ENCODE results near the gene SDCCAG8.

Gene SDCCAG8

DNA sequence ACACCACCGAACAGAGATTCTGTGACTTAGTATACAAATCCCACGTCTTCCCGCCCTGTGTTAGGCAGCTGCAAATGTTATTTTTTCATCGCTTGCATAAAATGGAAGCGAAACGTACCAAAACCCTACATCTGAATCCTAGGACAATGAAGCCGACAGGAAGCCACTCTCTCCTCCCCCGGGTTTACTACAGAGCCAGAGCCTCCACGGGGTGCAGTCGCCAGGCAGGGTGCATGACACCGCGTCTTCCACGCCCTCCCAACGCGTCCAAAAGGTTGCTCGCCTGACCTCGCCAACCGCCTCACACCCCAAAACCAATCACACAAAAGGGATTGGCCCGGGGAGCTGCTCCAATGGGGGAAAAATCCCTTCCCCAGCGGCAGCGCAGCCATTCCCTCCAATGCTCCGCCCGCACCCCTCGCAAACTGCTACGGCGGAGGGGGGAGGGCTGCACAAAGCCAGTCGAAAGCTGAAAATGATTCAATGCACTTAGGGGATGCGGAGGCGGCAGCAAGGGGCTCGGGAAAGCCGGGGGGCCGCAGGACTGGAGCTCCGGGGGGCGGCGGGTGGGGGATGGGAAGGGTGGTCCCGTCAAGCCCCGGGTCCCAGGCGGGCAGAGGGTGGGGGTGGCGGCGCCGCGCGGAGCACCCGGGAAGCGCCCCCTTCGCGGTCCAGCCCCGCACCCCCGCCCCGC, 1.5 kb upstream of the SDCCAG8 start:
- DNase-seq (ENCODE audit: low read depth), result peak; percentile 42

DNA sequence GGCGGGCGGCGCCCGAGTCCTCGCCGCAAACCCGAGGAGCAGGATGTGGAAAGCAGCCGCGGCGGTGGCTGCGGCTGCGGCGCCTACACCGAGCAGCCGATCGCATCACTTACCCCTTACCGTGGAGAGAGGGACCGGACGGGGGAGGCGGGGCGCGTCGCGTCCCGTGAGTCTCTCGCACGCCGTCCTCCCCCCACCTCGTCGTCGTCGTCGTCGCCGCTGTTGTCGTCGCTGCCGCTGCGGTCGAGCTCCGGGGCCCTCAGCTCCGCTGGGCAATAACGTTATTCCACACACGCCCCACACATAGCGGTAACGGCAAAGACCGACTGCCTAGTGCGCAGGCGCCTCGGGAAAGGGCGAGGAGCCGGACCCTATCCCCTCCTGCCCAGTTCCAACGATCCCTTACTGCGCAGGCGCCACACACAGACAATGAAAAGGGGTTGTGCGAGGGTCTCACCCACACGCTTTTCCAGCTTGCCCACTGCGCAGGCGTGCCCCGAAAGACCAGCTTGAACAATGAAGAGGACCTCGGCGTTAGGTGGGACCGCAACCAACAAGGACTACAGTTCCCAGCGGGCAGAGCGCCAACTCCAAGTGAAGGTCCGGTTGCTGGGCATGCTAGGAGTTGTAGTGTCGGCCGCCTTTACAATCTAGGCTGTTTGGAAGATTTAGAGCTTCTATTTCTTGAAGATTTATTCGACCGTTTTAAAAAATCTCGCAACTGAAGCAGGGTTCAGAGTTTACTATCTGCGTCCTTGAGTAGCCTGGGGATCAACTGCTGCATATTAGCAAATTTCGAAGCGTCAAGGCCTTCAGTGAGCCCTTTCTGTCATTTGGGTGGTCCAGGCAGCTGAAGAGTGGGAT, 682 bp upstream of the SDCCAG8 start, which contains the start of gene CEP170:
Gene CEP170 (minus strand): TSS at position 355 of the 864 bp plus-strand sequence. CDS start 30,001 bp downstream, outside the sequence.
- peak; percentile 81 for DNase-seq (ENCODE audit: low read depth)

DNA sequence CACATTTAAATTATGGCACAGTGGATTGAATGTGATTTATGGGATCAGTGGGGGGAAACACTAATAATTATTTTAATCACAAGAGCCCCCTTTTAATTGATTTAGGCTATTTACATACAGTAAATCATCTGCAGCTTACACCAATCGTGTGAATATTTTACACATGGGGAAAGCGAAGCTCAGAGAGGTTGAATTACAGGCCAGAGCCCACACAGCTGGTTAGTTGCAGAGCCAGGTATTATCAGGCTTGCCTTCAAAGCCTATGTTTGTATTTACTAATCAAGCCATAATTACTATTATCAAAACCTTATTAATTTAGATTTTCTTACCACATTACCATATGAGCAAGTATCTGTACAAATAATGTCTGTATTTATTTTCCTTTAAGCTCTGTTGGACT, 749 bp downstream of the SDCCAG8 start:
- no peak for DNase-seq (ENCODE audit: low read depth)

DNA sequence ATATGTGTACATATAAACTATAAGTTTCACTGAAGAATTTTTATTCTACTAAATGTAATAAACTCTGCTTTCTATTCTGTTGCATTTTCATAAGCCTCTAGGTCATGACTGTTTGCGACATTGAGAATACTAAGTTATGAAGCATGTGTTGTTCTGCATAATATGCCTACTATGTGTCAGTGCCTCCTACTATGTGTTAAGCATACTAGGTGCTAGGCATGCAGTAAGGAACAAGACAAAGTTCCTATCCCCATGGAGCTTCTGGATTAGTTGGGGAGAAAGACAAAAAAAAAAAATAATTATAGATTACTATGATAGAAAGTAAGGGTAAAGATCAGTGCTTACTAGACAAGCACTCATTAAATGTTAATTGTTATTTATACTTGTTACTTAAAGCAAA, 1.3 kb downstream of the SDCCAG8 start:
- DNase-seq (ENCODE audit: low read depth), result no peak

DNA sequence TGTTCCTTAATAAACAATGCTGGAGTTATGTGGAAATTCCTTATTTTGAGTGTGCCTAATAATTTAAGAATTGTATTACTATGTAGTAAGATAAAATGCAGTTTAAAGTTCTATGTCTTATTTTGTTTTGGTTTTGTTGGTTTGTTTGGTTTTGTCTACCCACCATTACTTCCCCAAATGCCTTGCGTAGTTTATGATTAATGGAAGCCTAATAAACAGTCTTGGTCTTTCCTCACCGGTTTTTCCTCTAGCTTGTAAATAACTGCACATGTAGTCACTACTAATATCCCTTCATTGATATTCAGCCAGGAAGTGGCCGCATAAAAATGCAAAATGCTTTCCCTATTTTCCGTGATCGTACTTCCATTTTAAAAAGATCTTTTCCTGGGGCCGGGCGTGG, 2.9 kb downstream of the SDCCAG8 start:
- DNase-seq (ENCODE audit: low read depth), result no peak

DNA sequence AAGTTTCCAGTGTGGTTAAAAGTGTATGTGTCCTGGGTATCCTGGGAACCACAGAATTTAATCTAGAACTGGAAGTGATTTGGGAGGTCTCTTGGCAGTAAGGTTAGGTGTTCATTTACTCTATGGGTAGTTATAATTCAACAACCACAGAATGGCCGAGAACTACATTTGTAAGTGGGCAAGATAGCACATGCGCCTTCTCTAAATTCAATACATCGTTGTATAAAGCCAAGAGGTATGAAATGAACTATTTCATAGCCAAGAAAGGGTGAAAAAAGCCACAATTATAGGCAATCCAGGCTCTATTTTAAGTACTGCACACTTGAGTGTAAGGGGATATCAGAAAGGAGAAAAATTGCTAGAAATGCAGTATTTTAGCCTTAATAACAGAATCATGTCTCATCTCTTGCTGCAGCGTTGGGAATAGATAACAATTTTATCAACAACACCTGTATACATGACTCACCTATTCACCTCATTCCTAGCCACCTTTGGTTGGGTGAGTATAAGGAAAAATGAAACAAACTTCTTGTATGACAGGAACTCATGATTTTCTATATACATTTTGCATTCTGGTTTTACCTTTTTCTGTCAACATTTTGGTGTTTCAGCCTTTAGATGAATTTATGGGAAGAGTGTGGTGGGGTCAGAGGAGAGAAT, 4.5 kb downstream of the SDCCAG8 start:
- no peak for DNase-seq (ENCODE audit: low read depth)

DNA sequence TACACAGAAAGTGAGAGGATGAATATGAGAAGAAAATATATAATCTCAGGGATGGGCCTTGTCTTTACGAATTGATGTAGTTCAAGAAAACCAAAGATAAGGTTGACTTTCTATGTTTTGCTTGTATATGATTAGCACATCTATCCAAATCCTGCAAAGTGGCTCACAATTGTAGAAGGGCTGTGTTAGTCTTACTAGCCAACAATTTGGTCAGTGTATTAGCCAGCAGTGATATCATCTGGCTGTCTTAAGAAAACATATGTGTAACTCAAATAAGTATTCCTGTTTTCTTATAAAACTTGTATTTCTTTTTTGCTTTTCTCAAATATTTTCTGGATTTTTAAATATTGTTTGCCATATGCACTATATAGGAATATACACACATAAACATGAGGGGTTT, 5.5 kb downstream of the SDCCAG8 start:
- no peak for DNase-seq (ENCODE audit: low read depth)

DNA sequence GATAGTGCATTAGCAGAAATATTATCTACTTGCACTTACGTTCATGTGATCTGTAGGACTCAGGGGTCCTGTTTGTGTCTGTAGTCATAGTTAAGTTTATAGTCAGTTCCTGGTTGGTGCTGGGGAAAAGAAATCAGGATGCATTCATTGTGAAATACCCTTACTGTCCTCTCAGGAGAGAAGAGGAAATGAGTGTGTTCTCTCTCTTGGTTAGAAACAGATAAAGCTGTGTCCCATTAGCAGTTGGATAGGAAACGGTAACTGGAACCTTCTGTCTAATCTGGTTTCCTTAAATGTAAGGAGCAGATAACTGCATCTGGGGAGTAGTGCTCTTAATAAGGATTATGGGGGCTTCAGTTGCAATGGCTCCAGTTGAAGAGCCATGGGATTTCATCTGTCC, 8.9 kb downstream of the SDCCAG8 start:
- no peak for DNase-seq (ENCODE audit: low read depth)

DNA sequence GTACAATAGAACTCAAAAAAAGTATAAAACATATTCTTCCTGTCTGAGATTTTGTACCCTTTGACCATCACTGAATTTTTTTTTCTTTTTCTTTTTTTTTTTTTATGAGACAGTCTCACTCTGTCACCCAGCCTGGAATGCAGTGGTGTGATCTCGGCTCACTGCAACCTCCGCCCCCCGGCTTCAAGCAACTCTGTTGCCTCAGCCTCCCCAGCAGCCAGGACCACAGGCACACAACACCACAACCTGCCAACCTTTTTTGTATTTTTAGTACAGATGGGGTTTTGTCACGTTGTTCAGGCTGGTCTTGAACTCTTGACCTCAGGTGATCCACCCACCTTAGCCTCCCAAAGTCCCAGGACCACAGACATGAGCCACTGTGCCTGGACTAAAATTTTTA, 10.4 kb downstream of the SDCCAG8 start:
- no peak for DNase-seq (ENCODE audit: low read depth)

DNA sequence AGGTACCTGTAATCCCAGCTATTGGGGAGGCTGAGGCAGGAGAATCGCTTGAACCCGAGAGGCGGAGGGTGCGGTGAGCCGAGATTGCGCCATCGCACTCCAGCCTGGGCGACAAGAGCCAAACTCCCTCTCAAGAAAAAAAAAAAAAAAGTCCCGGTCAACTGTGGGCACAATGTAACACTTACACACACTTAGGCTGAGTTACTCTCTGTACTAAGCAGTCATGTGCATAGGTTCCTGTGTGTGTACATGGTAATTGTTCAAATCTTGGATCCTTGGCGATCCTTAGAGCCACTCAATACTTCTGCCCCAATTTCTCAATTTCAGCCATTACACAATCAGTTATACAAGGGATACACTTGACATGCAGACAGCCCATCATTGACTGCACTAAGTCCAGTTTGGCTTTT, 11.6 kb downstream of the SDCCAG8 start:
- no peak for DNase-seq (ENCODE audit: low read depth)

DNA sequence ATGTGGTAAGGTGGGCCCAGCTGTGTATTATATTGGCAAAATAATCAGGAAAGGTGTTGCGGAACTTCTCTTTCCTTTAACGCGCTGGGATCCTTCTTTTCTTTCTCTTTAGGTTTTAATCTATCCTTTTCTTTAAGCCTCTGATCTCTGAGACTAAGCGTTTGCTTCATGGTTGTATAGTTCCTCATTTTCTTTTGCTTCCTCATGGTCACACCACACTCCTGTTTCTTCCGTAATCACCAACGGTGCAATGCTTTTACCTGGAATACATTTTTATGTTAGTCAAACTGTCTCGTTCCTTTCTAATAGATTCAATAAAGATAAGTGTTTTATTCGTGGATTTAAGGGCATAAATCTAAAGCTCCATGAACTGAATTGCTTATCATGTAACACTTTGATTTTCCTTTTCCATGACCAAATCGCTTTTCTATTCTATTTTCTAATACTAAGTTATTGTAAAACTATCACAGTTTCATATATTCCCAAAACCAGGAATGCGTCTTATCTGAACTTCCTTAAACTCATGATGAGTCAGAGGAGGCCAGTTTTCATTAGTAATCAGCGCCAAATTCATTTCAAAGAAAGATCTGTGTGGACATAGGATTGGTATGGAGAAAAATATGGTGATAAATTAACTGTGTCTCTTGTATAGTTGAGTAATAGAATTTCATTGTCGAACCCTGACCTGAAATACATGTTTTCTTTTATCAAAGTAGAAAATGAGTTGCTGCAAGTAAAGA, 12.2 kb downstream of the SDCCAG8 start:
- DNase-seq (ENCODE audit: low read depth), result no peak

DNA sequence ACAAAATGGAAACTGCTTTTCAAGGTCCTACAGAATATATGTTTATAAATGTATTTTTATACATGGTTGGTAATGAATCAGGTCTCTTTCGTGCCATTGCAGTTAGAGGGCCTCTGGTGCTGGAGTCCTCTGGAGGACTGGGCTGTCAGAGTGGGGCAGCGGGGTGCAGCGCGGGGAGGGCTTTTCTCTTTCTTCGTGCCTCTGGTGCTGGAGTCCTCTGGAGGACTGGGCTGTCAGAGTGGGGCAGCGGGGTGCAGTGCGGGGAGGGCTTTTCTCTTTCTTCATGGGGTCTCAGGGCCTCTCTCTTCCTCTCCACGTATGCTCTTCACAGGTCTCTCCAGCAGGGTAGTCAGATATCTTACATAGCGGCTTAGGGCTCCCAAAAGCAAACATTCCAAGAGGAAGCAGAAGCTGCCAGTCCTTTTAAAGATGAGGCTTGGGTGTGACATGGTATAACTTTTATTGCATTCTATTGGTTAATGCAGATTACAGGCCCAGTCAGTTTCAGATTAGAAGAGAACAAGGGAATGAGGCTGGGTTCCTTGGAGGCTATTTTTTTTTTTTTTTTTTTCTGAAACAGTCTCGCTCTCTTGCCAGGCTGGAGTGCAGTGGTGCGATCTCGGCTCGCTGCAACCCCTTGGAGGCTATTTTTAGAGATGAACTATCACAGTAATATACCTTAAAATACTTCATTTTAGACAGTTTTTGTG, 13.1 kb downstream of the SDCCAG8 start:
- no peak for DNase-seq (ENCODE audit: low read depth)

DNA sequence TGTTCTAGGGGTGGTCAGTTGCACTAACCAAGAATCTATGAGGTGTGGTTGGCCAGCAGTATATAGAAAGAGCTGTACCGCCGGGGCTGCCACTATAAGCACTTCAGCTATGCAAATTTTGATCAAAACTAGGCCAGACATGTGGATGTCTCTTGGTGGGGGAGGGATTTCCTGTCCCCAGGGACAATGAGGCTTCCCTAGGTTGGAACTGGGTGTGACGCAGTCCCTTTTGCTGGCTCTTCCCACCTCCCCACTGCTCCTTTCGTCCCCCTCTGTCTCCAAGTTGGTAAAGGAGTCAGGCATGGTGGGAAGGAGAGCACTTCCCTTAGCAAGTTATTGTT, 13.6 kb downstream of the SDCCAG8 start:
- no peak for DNase-seq (ENCODE audit: low read depth)

DNA sequence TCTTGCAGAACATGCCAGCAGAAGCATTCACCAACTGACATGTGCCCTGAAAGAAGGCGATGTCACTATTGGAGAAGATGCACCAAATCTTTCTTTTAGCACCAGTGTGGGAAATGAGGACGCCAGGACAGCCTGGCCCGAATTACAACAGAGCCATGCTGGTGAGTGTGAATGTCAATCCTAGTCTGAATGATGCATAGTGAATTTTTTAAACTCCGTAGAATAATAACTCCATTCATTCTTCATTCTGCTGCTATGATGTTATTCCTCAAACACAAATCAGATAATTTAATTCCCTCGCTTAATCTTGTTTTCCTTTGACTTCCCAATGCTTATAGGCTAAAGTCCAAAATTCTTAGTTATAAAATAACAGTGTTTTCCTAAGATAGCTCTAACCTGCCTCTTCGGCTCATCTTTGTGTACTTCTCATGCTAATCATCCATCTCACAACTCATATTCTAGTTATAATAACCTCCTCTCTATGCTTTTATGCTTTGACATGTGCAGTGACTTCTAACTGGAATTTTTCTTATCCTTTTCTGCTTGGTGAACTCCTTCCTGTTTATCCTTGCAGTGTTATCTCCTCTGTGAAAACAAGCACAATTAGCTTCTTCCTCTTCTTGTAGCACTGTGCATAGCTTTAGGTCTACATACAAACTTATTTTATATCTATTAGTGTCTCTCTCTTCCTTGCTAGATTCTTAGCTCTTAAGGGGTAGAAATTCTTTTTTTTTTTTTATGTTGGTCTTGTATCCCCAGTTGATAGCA, 14.4 kb downstream of the SDCCAG8 start:
- DNase-seq (ENCODE audit: low read depth), result no peak

DNA sequence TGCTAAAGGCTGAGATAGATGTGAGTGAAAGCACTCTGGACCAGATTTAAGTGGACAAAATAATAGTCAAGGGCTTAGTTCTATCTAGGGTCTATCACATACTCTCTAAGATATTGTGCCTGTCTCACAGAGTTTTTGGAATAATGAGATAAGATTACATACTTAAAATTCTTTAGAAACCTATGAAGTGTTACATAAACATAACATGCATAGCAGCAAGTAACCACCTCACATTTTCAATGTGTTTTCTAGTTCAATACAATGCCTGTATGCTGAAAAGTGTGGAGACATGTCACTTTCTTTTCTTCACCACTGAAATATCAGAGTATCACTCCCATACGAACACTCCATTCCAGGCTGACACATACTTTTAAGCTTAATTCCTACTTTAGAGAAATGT, 16.2 kb downstream of the SDCCAG8 start:
- DNase-seq (ENCODE audit: low read depth), result no peak

DNA sequence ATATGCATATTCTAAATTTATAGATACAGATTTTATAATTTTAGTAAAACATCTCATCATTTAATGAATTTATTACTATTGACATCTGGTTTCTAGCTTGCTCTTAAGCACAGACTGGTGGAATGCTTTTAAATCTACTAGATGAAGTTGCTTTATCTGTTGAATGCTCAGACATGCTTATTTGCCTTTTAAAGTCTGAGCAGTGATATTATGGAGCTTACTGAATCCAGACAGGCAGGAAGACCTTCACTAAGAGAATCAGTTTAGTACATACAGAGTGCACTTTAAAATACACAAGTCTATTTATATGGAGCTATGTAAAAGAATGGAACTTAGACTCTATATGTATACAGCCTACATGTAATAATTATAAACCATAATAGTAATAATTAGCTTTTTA, 16.6 kb downstream of the SDCCAG8 start:
- no peak for DNase-seq (ENCODE audit: low read depth)

DNA sequence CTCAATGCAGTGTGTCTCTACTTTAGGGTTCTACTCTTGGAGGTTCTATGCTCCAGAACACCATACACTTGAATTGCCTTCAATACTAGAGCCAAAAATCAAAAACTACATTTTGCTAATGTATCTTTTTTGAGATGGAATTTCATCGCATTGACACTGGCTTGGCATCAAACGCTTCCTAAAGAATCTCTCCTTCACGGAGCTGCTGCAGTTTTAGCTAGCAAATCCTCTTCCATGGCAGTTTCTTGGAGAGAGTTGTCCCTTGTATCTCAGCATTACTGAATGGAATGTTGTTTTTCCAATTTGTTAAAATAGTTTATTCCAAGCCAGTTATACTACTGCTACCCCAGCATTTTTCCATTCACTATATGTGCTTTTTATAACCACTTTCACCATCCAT, 17.7 kb downstream of the SDCCAG8 start:
- DNase-seq (ENCODE audit: low read depth), result no peak

DNA sequence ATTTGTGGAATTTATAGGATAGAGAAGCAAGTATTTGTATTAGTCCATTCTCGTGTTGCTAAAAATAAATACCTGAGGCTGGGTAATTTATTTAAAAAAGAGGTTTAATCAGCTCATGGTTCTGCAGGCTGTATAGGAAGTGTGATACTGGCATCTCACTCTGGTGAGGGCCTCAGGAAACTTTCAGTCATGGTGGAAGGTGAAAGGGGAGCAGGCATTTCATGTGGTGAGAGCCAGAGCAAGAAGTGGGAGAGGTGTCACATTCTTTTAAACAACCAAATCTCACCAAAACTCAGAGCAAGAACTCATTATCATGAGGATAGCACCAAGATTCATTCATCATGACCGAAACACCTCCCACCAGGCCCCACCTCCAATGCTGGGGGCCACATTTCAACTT, 18.1 kb downstream of the SDCCAG8 start:
- no peak for DNase-seq (ENCODE audit: low read depth)

DNA sequence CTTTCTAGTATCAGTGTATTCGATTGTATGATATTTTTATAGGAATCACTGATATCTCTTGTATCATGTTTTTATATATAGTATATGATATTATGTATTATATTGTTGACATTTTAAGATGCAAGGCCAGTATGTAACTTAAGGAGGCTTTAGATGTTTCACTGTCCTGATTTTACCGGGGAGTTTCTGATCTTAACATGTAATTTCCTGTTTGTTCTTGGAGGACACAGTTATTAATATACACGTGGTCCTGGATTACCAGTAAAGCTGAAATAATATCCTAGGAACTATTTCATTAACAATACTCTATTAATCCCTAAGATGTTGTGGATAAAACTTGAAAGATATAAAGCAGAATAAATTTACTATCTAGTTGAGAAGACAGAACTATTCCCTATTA, 19.5 kb downstream of the SDCCAG8 start:
- DNase-seq (ENCODE audit: low read depth), result no peak

DNA sequence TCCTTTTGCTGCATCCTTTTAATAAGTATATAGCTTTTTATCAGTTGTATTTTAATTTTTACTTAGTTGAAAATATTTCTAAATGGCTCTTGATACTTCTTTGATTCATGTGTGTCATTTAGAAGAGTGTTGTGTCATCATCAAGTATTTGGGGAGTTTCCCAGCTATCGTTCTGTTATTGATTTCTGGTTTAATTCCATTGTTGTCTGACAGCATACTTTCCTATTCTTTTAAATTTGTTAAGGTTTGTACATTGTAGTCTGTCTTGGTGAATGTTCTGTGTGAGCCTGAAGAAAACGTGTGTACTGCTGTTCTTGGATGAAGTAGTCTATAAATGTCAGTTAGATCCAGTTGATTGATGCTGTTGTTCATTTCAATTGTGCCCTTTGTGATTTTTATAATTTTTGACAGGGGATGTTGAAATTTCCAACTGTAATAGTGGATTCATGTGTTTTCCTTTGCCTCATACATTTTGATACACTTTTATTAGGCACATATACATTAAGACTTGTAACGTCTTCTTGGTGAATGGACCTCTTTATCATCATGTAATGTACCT, 24.8 kb downstream of the SDCCAG8 start:
- DNase-seq (ENCODE audit: low read depth), result no peak

DNA sequence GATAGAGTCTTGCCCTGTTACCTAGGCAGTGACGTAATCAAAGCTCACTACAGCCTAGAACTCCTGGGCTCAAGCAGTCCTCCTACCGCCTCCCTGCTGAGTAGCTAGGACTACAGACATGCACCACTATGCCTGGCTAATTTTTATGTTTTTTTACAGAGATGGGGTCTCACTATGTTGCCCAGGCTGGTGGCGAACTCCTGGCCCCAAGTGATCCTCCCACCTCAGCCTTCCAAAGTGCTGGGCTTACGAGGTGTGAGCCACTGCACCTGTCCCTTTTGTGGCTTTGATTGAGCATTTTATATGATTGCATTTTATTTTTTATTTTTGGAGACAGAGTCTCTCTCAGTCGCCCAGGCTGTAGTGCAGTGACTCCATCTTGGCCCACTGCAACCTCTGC, 25.8 kb downstream of the SDCCAG8 start:
- DNase-seq (ENCODE audit: low read depth), result no peak
